HG02759 (cell line): ENCODE measurements around the gene BCLAF3.

ENCODE experiments used
- ATAC-seq: cut with Tn5 transposase; IDR thresholded peaks from one replicate; pipeline ENCODE4 v1.9.1; 2021; ENCODE audit warnings: mild to moderate bottlenecking, moderate library complexity; ENCODE audit not compliant: unreplicated experiment

BCLAF3 gene

DNA sequence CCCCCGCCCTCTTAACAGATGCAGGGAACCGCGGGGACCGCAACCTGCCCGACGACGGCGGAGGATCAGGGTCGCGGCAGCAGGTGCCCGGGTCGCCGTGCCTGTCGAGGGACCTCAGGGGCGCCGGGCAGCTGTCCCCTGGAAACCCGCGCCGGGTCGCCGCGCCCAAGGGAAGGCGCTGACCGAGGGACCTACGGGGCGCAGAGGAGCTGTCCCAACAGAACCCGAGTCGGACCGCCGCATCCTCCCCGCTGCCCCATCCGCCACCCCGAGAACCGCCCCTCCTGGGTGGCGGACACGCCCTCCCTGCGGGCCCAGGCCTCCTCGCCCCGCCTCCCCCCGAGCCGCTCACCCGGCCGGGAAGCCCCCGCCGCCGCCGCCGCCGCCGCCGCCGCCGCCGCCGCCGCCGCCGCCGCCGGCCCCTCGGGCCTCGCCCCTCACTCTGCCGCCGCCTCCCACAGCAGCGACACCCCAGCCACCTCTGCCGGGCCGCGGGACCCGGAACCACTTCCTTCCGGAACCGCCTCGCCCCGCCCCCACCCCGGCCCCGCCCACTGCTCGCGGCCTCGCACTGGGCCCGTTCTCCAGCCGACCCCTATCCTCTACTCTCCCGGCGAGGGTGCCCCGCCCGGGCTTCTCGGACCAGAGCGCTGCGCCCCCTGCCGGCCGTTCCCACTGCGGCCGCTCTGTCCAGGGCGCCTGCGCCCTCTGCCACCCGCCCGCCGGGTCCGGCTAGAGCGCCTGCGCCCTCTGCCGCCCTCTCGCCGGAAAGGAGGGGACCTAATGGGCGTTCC, at the start of gene BCLAF3:
Gene BCLAF3, minus strand, starts transcription at position 506 of the 794 bp plus-strand sequence. CDS start 20,797 bp downstream, outside the sequence.
- ATAC-seq = peak; percentile 96

DNA sequence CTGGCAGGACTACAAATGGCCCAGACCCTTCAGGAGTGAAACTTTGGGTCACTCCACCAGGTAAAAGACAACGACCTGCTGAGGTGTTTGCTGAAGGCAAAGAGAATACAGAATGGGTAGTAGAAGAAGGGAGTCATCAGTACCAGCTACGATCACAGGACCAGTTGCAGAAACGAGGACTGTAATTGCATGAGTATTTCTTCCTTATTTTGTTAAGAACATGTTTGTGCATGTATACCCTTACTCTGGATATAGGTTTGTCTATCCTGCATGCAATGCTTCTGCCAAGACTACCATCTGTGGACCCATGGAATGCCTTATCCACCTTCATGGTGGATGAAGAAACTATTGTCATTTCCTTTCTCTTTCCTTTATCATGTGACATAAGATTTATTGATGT, 48.1 kb upstream of the BCLAF3 start:
- ATAC-seq = no peak

DNA sequence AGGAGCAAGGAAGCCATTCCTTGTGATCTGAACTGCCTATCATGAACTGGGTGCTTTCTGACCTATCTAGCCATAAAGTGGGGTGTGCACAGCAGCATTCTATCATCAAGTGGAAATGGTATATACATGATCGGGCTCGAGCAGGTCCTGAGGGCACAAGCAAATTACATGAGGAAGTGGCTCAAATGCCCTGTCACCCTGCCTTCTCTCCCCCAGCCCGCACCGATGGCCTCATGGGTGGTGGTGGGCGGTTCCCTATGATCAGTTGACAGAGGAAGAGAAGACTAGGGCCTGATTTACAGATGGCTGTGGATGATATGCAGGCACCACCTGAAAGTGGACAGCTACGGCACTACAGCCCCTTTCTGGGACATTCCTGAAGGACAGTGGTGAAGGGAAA, 46.3 kb upstream of the BCLAF3 start:
- no peak for ATAC-seq

- ATAC-seq = no peak
These were observed 41.3 kb upstream of the BCLAF3 start for GRCh38 chrX:20032201-20032600.

DNA sequence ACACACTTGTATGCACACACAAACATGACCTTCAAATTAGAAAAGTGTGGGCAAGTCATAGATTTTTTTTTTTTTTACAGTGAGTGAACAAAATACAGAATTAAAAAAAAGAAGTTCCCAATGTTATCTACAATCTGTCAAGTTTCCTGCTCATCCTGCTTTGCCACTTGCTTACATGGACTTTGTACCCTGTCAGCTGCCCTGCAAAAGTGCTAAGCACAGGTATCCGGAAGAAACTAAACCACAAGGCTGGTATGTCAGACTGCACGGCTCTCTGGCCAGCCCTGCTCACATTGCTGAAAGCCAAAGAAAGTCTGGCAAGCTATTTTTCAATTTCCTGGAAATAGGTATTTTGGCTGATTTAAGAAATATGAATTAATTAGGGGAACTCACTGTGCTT, 38.9 kb upstream of the BCLAF3 start:
- peak; percentile 67 for ATAC-seq

- no peak for ATAC-seq
These were observed 37.7 kb upstream of the BCLAF3 start for GRCh38 chrX:20028588-20028987.

GRCh38 chrX:20026278-20026677, 35.4 kb upstream of the BCLAF3 start:
- no peak for ATAC-seq

DNA sequence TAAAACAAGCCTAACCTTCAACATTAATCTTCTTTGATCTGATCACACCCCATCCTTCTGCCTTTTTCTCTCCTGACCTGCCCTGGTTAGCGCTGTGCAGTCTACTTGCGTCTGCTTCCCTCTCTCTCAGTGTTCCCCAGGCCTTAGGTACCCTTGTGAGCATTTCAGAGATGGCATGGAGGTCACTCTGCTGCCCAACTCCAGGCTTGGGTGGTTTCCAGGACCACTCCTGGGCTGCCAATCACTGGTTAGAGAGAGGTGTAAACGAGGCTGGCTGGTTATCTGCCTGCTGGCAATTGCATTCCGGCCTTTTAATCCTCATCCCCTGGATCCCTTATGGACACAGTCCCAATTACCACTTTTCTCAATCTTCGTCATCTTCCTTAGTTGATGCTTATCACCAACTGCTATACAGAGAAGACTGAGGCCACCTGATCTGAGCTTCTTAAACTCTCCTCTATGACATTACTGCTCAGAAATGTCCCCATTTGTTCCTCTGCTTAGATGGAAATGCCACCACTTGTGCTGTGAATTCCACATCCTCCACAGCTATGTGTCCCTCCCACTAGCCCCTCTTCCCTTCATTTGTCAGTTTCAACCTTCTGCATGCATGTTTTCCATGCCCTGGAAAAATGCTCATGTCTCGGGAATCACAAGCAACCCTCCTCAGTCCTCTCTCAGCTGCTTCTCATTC, 29.0 kb upstream of the BCLAF3 start:
- no peak for ATAC-seq

- no peak for ATAC-seq
These were observed 25.7 kb upstream of the BCLAF3 start for GRCh38 chrX:20016616-20016945.

DNA sequence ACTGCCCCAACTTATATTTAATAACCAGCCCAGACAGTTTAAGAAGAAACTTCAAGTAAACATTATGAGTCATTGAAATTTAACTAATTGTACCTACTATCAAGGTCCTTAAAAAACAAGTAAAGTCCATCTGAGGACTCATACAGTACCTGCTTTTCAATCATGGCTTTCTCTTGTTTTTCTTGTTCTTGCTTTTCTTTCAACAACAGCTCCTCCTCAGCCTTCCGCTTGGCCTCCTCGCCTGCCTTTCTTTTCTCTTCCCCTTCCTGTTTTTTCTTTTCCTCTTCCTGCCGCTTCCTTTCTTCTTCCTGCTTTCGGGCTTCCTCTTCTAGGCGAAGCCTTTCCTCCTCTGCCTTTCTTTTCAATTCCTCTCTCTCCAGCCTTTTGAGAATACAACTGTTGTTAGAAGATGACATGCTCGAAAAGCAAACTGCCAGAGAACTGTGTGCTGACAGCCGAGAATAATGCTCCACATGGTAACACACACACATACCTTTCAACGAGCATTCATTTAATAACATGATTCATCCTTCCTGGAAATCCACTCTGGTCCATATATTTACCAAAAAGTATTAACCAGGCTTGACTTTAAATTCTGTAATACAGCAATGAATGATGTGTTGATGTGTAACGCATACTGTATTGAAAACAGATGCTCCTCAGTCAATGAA, 25.2 kb upstream of the BCLAF3 start:
- ATAC-seq = no peak

- ATAC-seq = no peak
These were observed 24.6 kb upstream of the BCLAF3 start for GRCh38 chrX:20015422-20015821.

DNA sequence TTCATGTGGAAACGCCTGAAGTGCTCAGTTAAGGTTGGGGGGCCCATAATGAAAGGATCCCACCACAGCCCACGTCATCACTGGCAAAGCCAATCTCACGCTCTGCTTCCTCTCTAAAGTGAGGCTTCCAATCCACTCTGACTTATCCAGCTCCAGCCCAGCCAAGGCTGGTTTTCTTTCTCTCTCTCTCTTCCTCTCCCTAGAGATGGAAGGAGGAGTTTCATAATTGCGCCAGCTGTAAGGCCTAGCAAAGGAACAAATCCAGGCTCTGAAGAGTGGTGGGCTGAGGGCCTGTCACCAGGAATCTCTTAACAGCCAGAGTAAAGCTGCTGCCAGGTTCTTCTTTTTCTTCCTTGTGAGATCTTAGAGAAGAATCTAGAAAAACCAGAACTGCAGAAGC, 20.7 kb upstream of the BCLAF3 start:
- ATAC-seq = no peak

DNA sequence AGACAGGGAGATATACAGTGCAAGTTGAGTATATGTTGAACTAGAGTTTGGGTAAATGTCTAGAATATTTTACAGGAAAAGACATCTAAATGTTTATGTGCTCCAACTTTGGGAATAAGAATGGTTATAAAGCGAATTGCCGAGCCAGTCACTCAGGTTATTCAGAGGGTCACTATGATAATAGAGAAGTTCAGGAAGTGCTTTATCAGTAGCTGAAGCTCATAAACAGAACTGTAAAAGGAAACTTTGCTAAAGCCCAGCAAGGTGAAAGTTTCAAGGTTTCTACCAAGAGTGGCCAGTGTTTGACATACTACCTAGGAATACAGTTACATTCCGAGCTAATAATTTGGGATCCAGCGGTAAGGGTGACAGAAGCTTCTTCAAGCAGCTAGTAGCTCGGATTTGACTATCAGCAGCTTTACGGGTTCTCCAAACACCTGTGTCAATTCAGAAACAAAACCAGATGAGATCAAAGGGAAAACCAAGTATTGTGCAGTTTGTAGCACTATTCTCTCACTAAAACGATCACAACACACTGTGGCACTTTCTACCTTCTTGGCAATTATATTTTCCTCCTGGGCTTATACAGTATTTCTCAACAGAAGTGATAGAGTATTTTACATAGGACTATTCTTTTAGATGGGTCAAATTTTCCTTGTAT, 17.2 kb upstream of the BCLAF3 start:
- ATAC-seq = no peak

GRCh38 chrX:20005883-20006282, 15.0 kb upstream of the BCLAF3 start:
- ATAC-seq = no peak

DNA sequence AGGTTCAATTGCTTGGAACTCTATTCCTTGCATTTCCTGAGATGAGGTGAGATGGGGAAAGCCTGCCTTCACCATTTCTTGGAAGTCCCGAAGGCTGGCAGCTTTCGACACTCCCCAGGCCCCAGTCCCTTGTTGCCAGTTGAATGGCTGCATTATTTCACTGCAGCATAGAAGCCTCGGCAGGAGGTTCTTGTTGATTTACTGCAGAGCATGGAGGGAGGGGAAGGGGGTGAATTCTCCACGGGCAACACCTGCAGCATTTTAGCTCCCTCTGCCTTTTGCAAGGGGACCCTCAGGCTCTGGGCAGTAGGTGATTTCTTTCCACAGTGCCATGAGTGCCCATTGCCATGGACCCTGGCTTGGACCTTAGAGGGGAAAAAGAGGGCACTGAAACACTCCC, 10.7 kb upstream of the BCLAF3 start:
- no peak for ATAC-seq

GRCh38 chrX:19991350-19991718, 473 bp upstream of the BCLAF3 start:
- ATAC-seq = no peak

GRCh38 chrX:19990151-19990555, 708 bp downstream of the BCLAF3 start:
- ATAC-seq = peak; percentile 20

DNA sequence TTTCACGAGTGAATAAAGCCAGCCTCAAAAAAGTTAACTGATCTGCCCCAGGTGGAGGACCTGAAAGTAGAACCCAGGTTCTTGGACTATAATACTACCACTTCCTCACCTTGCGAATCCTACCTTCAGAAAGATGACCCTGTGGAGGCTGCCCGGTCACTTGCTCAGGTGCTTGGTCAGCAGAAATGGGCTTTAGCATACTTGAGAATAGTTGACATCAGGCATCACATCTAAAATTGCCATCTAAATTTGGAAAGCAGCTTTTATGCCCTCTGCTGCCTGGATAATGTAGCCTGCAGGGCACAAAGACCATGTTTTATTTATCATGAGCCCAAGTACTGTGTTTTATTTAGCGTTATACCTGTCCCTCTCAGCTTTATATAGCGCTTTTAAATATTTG, 3.0 kb downstream of the BCLAF3 start:
- no peak for ATAC-seq

DNA sequence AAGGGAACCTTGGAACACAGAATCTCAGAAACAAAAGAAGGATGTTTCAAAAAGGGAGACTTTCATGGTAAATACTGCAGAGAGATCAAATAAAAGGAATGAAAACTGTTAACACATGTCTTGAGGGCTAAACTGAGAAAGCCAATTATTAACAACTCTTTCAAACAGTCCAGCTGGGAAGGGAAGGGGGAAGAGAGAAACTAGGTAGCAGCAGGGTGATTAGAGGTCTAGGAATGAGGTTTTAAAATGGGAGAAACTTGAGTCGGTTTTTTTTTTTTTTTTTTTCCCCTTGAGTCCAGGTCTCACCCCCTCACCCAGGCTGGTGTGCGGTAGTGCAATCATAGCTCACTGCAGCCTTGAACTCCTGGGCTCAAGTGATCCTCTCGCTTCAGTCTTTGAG, 4.3 kb downstream of the BCLAF3 start:
- ATAC-seq = no peak

DNA sequence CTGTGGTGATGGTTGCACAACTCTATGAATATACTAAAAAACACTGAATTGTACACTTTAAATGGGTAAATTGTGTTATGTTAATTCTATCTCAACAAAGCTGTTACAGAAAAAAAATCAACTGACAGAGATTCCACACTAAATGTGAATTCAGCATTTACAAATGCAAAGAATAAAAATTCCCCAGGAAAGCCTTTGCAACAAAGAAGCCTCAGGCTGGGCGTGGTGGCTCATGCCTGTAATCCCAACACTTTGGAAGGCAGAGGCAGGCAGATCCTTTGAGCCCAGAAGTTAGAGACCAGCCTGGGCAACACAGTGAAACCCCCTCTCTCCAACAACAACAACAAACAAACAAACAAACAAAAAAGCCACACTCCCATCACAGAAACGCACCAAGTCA, 8.9 kb downstream of the BCLAF3 start:
- ATAC-seq = no peak

- ATAC-seq = no peak
These were observed 15.0 kb downstream of the BCLAF3 start for GRCh38 chrX:19975845-19976244.

- no peak for ATAC-seq
These were observed 17.9 kb downstream of the BCLAF3 start for GRCh38 chrX:19972984-19973383.
